ENCODE results near the gene DNAH8.

DNA sequence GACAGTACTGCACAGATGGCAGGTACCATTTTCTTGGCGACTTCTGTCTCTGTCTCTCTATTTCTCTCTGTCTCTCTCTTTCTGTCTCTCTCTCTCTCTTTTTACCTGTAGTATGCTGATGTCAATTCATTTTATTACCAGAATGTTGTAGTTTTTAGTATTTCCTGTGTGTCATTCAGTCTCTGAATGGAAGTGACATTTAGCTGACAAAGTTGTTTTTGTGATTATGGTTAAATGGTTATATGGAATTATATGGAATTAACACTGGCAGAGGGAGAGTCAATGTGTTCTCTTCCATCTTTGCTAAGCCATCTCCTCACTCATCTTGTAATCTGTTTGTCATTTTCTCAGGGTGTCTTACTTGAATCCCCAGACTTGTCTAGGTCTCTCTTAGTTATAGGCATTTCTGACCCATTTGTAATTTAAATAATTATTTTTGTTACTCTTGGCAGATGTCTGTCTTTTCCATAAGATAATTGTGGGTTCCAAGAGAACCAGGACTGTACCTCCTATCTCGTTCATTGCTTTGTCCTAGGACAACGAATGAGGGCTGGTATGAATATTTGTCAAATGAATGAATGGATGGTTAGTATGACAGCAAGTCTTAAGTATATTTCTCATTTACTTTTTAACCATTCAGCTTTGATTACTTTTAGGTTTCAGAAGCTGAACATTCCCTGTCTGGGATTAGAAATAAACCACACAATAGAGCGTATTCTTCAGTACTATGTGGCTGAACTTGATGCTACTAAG lies 64.4 kb downstream of the DNAH8 start:
- TF ChIP-seq POLR2A (IDR thresholded peaks at IDR 0.05; ENCODE audit: low read depth, low read length) (no peak), POLR2AphosphoS5 (IDR thresholded peaks at IDR 0.05; ENCODE audit: low read depth, low read length) (no peak), TAF1 (IDR thresholded peaks at IDR 0.05; ENCODE audit: borderline replicate concordance, low read depth, low read length) (no peak)

Measured in GM12892 (cell line).